Calu3 (cell line): Measurements from ENCODE around the gene TGM1. TPM values are rescaled to one million over a fixed set of nuclear protein-coding genes. Genes with fewer than 3 reads are reported as not detected.
"Not testable (repeated sequence)": the region's sequence is repeated elsewhere in the genome, so short reads cannot be mapped to it uniquely, and the experiment has no call there.

Source experiments
- BruUV-seq: library from RNA; stranded (reverse); fragments of 400-500 nt; replicated peaks from 2 replicates; lab custom pipeline; 2021; lab: Mats Ljungman, UMichigan
- CTCF ChIA-PET: fragments of 300-600 bp; sonication (Branson Sonifier 250); formaldehyde crosslinking; loops from one replicate; lab custom pipeline; 2022; ENCODE audit warnings: antibody characterized with exemption; lab: Charles Lee
- DNase-seq: peaks from one replicate; pipeline ENCODE4 v3.0.0; 2022
- H3K27ac Mint-ChIP-seq: one replicate; pipeline ENCODE4 v1.8.0; 2022; ENCODE audit warnings: mixed read lengths; ENCODE audit not compliant: unreplicated experiment
- H3K27me3 Mint-ChIP-seq: one replicate; pipeline ENCODE4 v1.8.0; 2022; ENCODE audit warnings: mixed read lengths; ENCODE audit not compliant: unreplicated experiment
- H3K36me3 Mint-ChIP-seq: one replicate; pipeline ENCODE4 v1.8.0; 2022; ENCODE audit warnings: mild to moderate bottlenecking, moderate library complexity, mixed read lengths; ENCODE audit not compliant: insufficient read depth, unreplicated experiment
- H3K4me1 Mint-ChIP-seq: one replicate; pipeline ENCODE4 v1.8.0; 2022; ENCODE audit warnings: mild to moderate bottlenecking, low read depth, mixed read lengths; ENCODE audit not compliant: unreplicated experiment
- H3K4me3 Mint-ChIP-seq: one replicate; pipeline ENCODE4 v1.8.0; 2022; ENCODE audit warnings: mild to moderate bottlenecking, low read depth, moderate library complexity, mixed read lengths; ENCODE audit not compliant: unreplicated experiment
- H3K9me3 Mint-ChIP-seq: one replicate; pipeline ENCODE4 v1.8.0; 2022; ENCODE audit warnings: low read depth, mixed read lengths; ENCODE audit not compliant: unreplicated experiment
- CTCF ChIP-seq: fragments of 200-600 bp; IDR thresholded peaks from one replicate; pipeline ENCODE4 v1.8.0; 2022; ENCODE audit warnings: antibody characterized with exemption; ENCODE audit not compliant: unreplicated experiment
- intact Hi-C: fragments of 100-400 bp; cut with micrococcal nuclease; formaldehyde crosslinking; loops from one replicate; pipeline ENCODE4 v1.10.0; 2022; ENCODE audit not compliant: unreplicated experiment
- total RNA-seq: library from RNA; stranded (reverse); gene quantifications from 2 replicates; pipeline ENCODE4 v1.2.3, GENCODE V29; 2022

TGM1 gene
- total RNA-seq, 1 experiment from 2014 or later = 4.5 TPM

- Mint-ChIP-seq H3K27ac (no peak overlapping the region), H3K4me3 (no peak overlapping the region), H3K9me3 (peaks cover 5% of the 10 kb centered on the region), H3K4me1 (no peaks in the 10 kb centered on the region), H3K36me3 (peaks cover 66% of the 10 kb centered on the region), H3K27me3 (no peaks in the 10 kb centered on the region)
- no peak for DNase-seq
- TF ChIP-seq CTCF = no peak
- intact Hi-C loops = no loop called here
- CTCF ChIA-PET = no interaction called here
- BruUV-seq = no TSS peak
Observed at GRCh38 chr14:24204163-24205146, 58.5 kb downstream of the TGM1 start.

DNA sequence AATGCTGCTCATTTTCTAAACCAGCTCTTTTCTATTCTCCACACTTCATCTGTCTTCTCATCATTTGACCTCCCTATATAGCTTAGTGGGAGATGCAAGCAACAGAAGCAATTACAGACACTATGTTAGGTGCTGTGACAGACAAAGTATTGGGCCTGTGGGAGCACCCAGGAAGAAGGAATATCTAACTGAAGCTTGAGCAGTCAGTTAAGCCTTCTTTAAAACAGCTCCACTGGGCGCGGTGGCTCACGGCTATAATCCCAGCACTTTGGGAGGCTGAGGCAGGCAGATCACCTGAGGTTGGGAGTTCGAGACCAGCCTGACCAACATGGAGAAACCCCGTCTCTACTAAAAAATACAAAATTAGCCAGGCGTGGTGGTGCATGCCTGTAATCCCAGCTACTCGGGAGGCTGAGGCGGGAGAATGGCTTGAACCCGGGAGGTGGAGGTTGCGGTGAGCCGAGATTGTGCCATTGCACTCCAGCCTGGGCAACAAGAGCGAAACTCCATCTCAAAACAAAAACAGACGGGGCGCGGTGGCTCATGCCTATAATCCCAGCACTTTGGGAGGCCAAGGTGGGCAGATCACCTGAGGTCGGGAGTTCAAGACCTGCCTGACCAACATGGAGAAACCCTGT lies 59.6 kb downstream of the TGM1 start:
- H3K36me3 Mint-ChIP-seq = peaks cover 68% of the 10 kb centered on the region
- BruUV-seq, CTCF ChIA-PET, DNase-seq, H3K27ac Mint-ChIP-seq, H3K9me3 Mint-ChIP-seq, H3K4me1 Mint-ChIP-seq, H3K4me3 Mint-ChIP-seq, intact Hi-C loops, H3K27me3 Mint-ChIP-seq: not testable (repeated sequence)

DNA sequence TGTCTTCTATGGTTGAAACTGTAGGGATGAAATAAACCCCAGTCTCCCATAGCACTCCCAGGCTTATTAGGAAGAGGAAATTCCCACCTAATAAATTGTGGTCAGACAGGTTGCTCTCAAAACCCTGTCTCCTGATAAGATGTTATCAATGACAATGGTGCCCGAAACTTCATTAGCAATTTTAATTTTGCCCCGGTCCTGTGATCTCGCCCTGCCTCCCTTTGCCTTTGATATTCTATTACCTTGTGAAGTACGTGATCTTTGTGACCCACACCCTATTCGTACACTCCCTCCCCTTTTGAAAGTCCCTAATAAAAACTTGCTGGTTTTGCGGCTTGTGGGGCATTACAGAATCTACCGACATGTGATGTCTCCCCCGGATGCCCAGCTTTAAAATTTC lies 60.4 kb downstream of the TGM1 start:
- H3K36me3 Mint-ChIP-seq = peaks cover 63% of the 10 kb centered on the region
- DNase-seq, H3K4me1 Mint-ChIP-seq, H3K27ac Mint-ChIP-seq, H3K27me3 Mint-ChIP-seq, H3K4me3 Mint-ChIP-seq, CTCF ChIA-PET, BruUV-seq, H3K9me3 Mint-ChIP-seq, intact Hi-C loops: not testable (repeated sequence)

Other genes with a start within 250 kb of the TGM1 start
- 0.33 and 0.42 TPM in 2 replicates for gene CARMIL3, start 211.2 kb downstream of the TGM1 start, total RNA-seq
- gene CPNE6, start 191.6 kb downstream of the TGM1 start, total RNA-seq = not detected in 2 replicates
- 38.0 and 43.6 TPM in 2 replicates for gene PCK2, start 168.9 kb downstream of the TGM1 start, total RNA-seq
- gene DCAF11, start 148.4 kb downstream of the TGM1 start, total RNA-seq = 58.2 and 63.4 TPM in 2 replicates
- gene NRL, start 148.2 kb downstream of the TGM1 start, total RNA-seq = 1.8 and 2.3 TPM in 2 replicates
- 0.47 and 0.98 TPM in 2 replicates for gene FITM1, start 132.5 kb downstream of the TGM1 start, total RNA-seq
- gene PSME1, start 127.0 kb downstream of the TGM1 start, total RNA-seq = 259 and 289 TPM in 2 replicates
- 38.0 and 39.2 TPM in 2 replicates for gene EMC9, start 121.6 kb downstream of the TGM1 start, total RNA-seq
- 288 and 359 TPM in 2 replicates for gene PSME2, start 116.6 kb downstream of the TGM1 start, total RNA-seq
- gene RNF31, start 115.7 kb downstream of the TGM1 start, total RNA-seq = 95.9 and 103 TPM in 2 replicates
- 124 and 184 TPM in 2 replicates for gene IRF9, start 101.9 kb downstream of the TGM1 start, total RNA-seq
- gene REC8, start 91.1 kb downstream of the TGM1 start, total RNA-seq = 37.5 and 42.7 TPM in 2 replicates
- 82.6 and 86.4 TPM in 2 replicates for gene IPO4, start 74.4 kb downstream of the TGM1 start, total RNA-seq
- gene TM9SF1, start 67.7 kb downstream of the TGM1 start, total RNA-seq = 68.0 and 70.9 TPM in 2 replicates
- gene TSSK4, start 57.5 kb downstream of the TGM1 start, total RNA-seq = 0.47 TPM in 1 of 2 replicates, not detected in the other
- 53.2 and 60.8 TPM in 2 replicates for gene CHMP4A, start 49.7 kb downstream of the TGM1 start, total RNA-seq
- 7.4 and 8.9 TPM in 2 replicates for gene MDP1, start 47.1 kb downstream of the TGM1 start, total RNA-seq
- gene NEDD8, start 30.8 kb downstream of the TGM1 start, total RNA-seq = 192 and 198 TPM in 2 replicates
- gene GMPR2, start 30.2 kb downstream of the TGM1 start, total RNA-seq = 61.3 and 63.4 TPM in 2 replicates
- gene TINF2, start 20.6 kb downstream of the TGM1 start, total RNA-seq = 38.3 and 40.4 TPM in 2 replicates
- gene RABGGTA, start 8.4 kb upstream of the TGM1 start, total RNA-seq = 35.3 and 42.2 TPM in 2 replicates
- gene DHRS1, start 36.6 kb upstream of the TGM1 start, total RNA-seq = 18.6 and 19.7 TPM in 2 replicates
- gene NOP9, start 36.7 kb upstream of the TGM1 start, total RNA-seq = 35.9 and 40.2 TPM in 2 replicates
- 0.17 TPM in 1 of 2 replicates, not detected in the other for gene CIDEB, start 44.8 kb upstream of the TGM1 start, total RNA-seq
- gene LTB4R2, start 47.0 kb upstream of the TGM1 start, total RNA-seq = 19.3 and 25.8 TPM in 2 replicates
- gene LTB4R, start 48.3 kb upstream of the TGM1 start, total RNA-seq = 13.4 and 18.7 TPM in 2 replicates
- gene ADCY4, start 71.9 kb upstream of the TGM1 start, total RNA-seq = 3.0 and 3.4 TPM in 2 replicates
- gene RIPK3, start 76.8 kb upstream of the TGM1 start, total RNA-seq = 11.0 and 12.6 TPM in 2 replicates
- 10.7 and 12.8 TPM in 2 replicates for gene NFATC4, start 105.0 kb upstream of the TGM1 start, total RNA-seq
- gene NYNRIN, start 135.8 kb upstream of the TGM1 start, total RNA-seq = 7.5 and 8.4 TPM in 2 replicates
- gene CBLN3, start 166.5 kb upstream of the TGM1 start, total RNA-seq = 0.99 and 1.7 TPM in 2 replicates
- gene KHNYN, start 166.8 kb upstream of the TGM1 start, total RNA-seq = 47.6 and 54.6 TPM in 2 replicates
- 43.7 and 59.0 TPM in 2 replicates for gene SDR39U1, start 179.6 kb upstream of the TGM1 start, total RNA-seq
- not detected in 2 replicates for gene CMA1, start 245.1 kb upstream of the TGM1 start, total RNA-seq